Calu3 (cell line): Measurements from ENCODE around the gene ST14. TPM values are rescaled to one million over a fixed set of nuclear protein-coding genes. Genes with fewer than 3 reads are reported as not detected.
"Not testable (repeated sequence)": the region's sequence is repeated elsewhere in the genome, so short reads cannot be mapped to it uniquely, and the experiment has no call there.

Experiments
- BruUV-seq: library from RNA; stranded (reverse); fragments of 400-500 nt; replicated peaks from 2 replicates; lab custom pipeline; 2021; lab: Mats Ljungman, UMichigan
- CTCF ChIA-PET: fragments of 300-600 bp; sonication (Branson Sonifier 250); formaldehyde crosslinking; loops from one replicate; lab custom pipeline; 2022; ENCODE audit warnings: antibody characterized with exemption; lab: Charles Lee
- DNase-seq: peaks from one replicate; pipeline ENCODE4 v3.0.0; 2022
- H3K27ac Mint-ChIP-seq: one replicate; pipeline ENCODE4 v1.8.0; 2022; ENCODE audit warnings: mixed read lengths; ENCODE audit not compliant: unreplicated experiment
- H3K27me3 Mint-ChIP-seq: one replicate; pipeline ENCODE4 v1.8.0; 2022; ENCODE audit warnings: mixed read lengths; ENCODE audit not compliant: unreplicated experiment
- H3K36me3 Mint-ChIP-seq: one replicate; pipeline ENCODE4 v1.8.0; 2022; ENCODE audit warnings: mild to moderate bottlenecking, moderate library complexity, mixed read lengths; ENCODE audit not compliant: insufficient read depth, unreplicated experiment
- H3K4me1 Mint-ChIP-seq: one replicate; pipeline ENCODE4 v1.8.0; 2022; ENCODE audit warnings: mild to moderate bottlenecking, low read depth, mixed read lengths; ENCODE audit not compliant: unreplicated experiment
- H3K4me3 Mint-ChIP-seq: one replicate; pipeline ENCODE4 v1.8.0; 2022; ENCODE audit warnings: mild to moderate bottlenecking, low read depth, moderate library complexity, mixed read lengths; ENCODE audit not compliant: unreplicated experiment
- H3K9me3 Mint-ChIP-seq: one replicate; pipeline ENCODE4 v1.8.0; 2022; ENCODE audit warnings: low read depth, mixed read lengths; ENCODE audit not compliant: unreplicated experiment
- intact Hi-C: fragments of 100-400 bp; cut with micrococcal nuclease; formaldehyde crosslinking; loops from one replicate; pipeline ENCODE4 v1.10.0; 2022; ENCODE audit not compliant: unreplicated experiment
- total RNA-seq: library from RNA; stranded (reverse); gene quantifications from 2 replicates; pipeline ENCODE4 v1.2.3, GENCODE V29; 2022
- TF ChIP-seq, protein P1 (sequence below): fragments of 200-600 bp; IDR thresholded peaks from one replicate; pipeline ENCODE4 v1.8.0; 2022; ENCODE audit warnings: antibody characterized with exemption; ENCODE audit not compliant: unreplicated experiment

Gene ST14
- total RNA-seq, 1 experiment from 2014 or later: 153 TPM

DNA sequence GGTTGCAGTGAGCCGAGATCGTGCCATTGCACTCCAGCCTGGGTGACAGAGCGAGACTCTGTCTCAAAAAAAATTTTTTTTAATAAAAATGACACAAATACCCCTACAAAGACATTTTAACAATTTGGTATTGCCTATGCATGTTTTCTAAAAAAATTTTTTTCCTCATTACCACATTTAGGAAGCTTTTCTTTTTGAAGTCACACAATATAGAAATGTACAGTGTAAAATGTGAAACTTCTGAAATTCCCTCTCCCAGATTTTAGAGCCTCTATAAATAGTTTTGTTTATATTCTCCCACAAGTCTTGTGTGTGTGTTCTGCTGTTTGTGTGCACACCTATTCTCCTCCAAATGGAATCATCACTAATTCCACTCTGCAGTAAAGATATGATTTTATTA lies 7.6 kb downstream of the ST14 start:
- peaks cover 28% of the 10 kb centered on the region for H3K36me3 Mint-ChIP-seq
- intact Hi-C loops: no loop called here
- CTCF ChIA-PET: interaction anchor here (0.5 kb wide), 1 partner anchor 40 kb away, joined by 3 read pairs; no protein-coding TSS in a partner anchor
- H3K27ac Mint-ChIP-seq: no peak overlapping the region
- no peak for DNase-seq
- TF ChIP-seq, protein P1, sequence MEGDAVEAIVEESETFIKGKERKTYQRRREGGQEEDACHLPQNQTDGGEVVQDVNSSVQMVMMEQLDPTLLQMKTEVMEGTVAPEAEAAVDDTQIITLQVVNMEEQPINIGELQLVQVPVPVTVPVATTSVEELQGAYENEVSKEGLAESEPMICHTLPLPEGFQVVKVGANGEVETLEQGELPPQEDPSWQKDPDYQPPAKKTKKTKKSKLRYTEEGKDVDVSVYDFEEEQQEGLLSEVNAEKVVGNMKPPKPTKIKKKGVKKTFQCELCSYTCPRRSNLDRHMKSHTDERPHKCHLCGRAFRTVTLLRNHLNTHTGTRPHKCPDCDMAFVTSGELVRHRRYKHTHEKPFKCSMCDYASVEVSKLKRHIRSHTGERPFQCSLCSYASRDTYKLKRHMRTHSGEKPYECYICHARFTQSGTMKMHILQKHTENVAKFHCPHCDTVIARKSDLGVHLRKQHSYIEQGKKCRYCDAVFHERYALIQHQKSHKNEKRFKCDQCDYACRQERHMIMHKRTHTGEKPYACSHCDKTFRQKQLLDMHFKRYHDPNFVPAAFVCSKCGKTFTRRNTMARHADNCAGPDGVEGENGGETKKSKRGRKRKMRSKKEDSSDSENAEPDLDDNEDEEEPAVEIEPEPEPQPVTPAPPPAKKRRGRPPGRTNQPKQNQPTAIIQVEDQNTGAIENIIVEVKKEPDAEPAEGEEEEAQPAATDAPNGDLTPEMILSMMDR: no peak
- BruUV-seq: no TSS peak
- H3K9me3 Mint-ChIP-seq: no peaks in the 10 kb centered on the region
- no peak overlapping the region for H3K4me3 Mint-ChIP-seq
- peaks cover 73% of the 10 kb centered on the region for H3K4me1 Mint-ChIP-seq
- H3K27me3 Mint-ChIP-seq: no peaks in the 10 kb centered on the region

DNA sequence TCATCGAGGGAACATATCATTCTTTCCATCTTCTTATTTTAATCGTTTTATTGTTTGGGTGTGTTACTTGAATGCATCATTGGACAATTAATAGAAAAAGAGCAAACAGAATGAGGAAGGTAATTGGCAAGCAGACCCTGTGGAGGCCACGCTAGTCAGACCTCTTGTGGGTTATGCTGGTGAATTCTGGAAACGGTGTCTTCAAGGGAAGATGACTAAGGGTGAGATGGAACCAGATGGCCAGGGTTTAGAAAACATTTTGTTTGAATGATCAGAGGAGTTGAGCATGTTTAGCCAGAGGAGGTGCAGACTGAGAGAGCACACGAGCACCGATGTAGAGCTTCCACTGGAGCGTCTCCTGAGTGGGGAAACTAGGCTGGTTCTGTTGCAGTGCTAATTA lies 8.5 kb downstream of the ST14 start:
- intact Hi-C loops: no loop called here
- H3K9me3 Mint-ChIP-seq: no peaks in the 10 kb centered on the region
- DNase-seq: no peak
- H3K27ac Mint-ChIP-seq: peak overlapping the region; percentile 28
- TF ChIP-seq, protein P1: no peak
- no peak overlapping the region for H3K4me3 Mint-ChIP-seq
- H3K4me1 Mint-ChIP-seq: peaks cover 63% of the 10 kb centered on the region
- no TSS peak for BruUV-seq
- CTCF ChIA-PET: no interaction called here
- no peaks in the 10 kb centered on the region for H3K27me3 Mint-ChIP-seq
- peaks cover 18% of the 10 kb centered on the region for H3K36me3 Mint-ChIP-seq

DNA sequence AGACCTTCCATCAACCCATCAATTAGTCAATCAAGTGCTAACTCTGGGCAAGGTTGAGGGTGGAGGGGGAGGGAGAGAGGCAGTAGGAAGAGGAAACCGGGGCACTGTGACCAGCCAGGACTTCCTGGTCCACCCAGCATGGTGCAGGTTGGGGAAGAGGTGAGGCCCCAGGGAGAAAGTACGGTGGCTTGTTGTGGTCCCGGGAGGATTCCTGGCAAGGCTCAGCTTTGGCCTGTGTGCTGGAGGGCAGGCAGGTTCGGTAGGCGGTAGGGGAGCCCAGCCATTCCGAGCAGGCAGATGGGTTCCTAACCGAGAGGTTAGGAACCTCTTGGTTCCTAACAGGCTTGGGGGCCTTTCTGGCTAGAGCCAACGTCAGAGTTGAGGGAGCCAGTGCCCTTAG lies 10.8 kb downstream of the ST14 start:
- CTCF ChIA-PET: no interaction called here
- no peaks in the 10 kb centered on the region for H3K9me3 Mint-ChIP-seq
- H3K27ac Mint-ChIP-seq: no peak overlapping the region
- BruUV-seq: no TSS peak
- DNase-seq: no peak
- peaks cover 10% of the 10 kb centered on the region for H3K36me3 Mint-ChIP-seq
- intact Hi-C loops: no loop called here
- peaks cover 61% of the 10 kb centered on the region for H3K4me1 Mint-ChIP-seq
- TF ChIP-seq, protein P1: no peak
- no peak overlapping the region for H3K4me3 Mint-ChIP-seq
- no peaks in the 10 kb centered on the region for H3K27me3 Mint-ChIP-seq

DNA sequence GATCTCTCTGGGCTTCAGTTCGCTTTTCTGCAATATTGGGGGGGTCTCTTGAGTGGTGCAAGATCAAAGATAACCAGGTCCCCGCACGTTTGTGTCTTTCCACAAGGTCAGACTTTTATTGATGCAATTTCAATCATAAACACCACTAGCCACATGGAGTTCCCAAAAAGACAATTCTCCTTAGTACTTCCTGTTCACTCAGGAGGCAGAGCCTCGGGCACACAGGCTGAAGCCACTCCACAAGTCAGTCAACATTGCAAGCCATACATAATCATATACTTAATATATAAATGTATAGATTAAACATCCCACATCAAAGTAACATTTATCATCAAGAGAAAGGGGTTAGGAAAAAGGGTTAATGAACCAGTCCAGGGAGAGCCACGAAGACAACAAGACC lies 12.0 kb downstream of the ST14 start:
- Mint-ChIP-seq H3K36me3 (peaks cover 6% of the 10 kb centered on the region), H3K9me3 (no peaks in the 10 kb centered on the region), H3K4me3 (no peak overlapping the region), H3K27ac (no peak overlapping the region), H3K27me3 (no peaks in the 10 kb centered on the region), H3K4me1 (peaks cover 53% of the 10 kb centered on the region)
- TF ChIP-seq, protein P1: no peak
- no peak for DNase-seq
- intact Hi-C loops: no loop called here
- CTCF ChIA-PET: no interaction called here
- BruUV-seq: no TSS peak

DNA sequence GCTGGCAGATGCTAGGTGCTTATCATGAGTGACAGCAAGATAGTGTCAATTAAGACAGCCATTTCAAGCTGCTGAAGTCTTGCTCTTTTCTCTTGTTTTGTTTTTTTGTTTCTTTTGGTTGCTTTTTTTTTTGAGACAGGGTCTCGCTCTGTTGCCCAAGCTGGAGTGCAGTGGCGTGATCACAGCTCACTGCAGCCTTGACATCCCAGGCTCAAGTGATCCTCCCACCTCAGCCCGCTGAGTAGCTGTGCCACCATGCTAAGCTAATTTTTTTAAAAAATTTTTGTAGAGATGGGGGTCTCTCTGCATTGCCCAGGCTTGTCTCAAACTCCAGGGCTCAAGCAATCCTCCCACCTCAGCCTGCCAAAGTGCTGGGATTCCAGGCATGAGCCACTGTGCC lies 12.4 kb downstream of the ST14 start:
- H3K36me3 Mint-ChIP-seq, intact Hi-C loops, H3K27me3 Mint-ChIP-seq, BruUV-seq, H3K27ac Mint-ChIP-seq, H3K9me3 Mint-ChIP-seq, H3K4me3 Mint-ChIP-seq, CTCF ChIA-PET, DNase-seq: not testable (repeated sequence)
- peaks cover 48% of the 10 kb centered on the region for H3K4me1 Mint-ChIP-seq
